T-helper 1 cell treated with Interleukin-12 subunit alpha and Interleukin-12 subunit beta and Interleukin-4 antibody, amounts not matched to agents 30 μg/mL and 1 μg/mL, for 36 hours (primary cell): ENCODE measurements around the gene RERE.

Experiments used
- H3K27ac Mint-ChIP-seq: one replicate; pipeline ENCODE4 v1.8.0; 2021; ENCODE audit warnings: mild to moderate bottlenecking, mixed read lengths
- H3K27me3 Mint-ChIP-seq: one replicate; pipeline ENCODE4 v1.8.0; 2021; ENCODE audit warnings: low read depth, mixed read lengths
- H3K36me3 Mint-ChIP-seq: one replicate; pipeline ENCODE4 v1.8.0; 2021; ENCODE audit warnings: low read depth, mixed read lengths
- H3K4me1 Mint-ChIP-seq: one replicate; pipeline ENCODE4 v1.8.0; 2021; ENCODE audit warnings: low read depth, mixed read lengths
- H3K4me3 Mint-ChIP-seq: one replicate; pipeline ENCODE4 v1.8.0; 2021; ENCODE audit warnings: mild to moderate bottlenecking, moderate library complexity, mixed read lengths
- H3K9me3 Mint-ChIP-seq: one replicate; pipeline ENCODE4 v1.8.0; 2021; ENCODE audit warnings: mixed read lengths

RERE gene

DNA sequence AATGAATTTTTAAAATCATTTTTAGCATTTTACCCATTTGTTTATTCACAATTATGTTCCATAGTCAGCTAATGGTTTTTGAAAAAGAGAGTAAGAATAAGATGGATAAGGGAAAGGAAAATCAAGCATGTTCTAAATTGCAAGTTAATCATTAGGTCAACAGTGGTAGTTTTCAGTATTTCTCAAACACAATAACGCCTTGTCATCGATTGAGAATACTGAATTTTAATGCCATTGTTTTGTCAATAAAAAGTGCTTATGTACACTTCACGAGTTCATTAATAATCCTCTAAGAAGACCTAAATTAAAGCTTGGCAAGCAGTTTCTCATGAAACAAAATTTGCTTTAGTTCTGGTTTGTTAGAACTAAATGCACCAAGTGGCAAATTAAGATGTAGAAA is 100.3 kb downstream of the RERE start:
- H3K36me3 Mint-ChIP-seq, result peaks cover 5% of the 10 kb centered on the region
- no peak overlapping the region for H3K4me3 Mint-ChIP-seq
- no peak overlapping the region for H3K27ac Mint-ChIP-seq
- no peaks in the 10 kb centered on the region for H3K27me3 Mint-ChIP-seq
- H3K9me3 Mint-ChIP-seq, result no peaks in the 10 kb centered on the region
- H3K4me1 Mint-ChIP-seq, result peaks cover 24% of the 10 kb centered on the region

DNA sequence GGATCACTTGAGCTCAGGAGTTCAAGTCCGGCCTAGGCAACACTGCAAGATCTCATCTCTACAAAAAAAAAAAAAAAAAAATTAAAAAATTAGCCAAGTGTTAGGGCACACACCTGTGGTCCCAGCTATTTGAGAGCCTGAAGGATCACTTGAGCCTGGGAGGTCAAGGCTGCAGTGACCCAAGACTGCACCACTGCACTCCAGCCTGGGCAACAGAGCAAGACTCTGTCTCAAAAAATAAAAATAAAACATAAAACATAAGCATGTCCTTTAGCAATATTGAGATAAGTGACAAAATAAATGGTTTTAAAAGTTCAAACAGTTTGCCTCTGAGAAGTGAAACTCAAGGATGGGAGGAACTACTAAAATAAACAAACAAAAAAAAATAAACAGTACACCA is 101.2 kb downstream of the RERE start:
- Mint-ChIP-seq H3K27ac (no peak overlapping the region), H3K4me3 (no peak overlapping the region), H3K9me3 (no peaks in the 10 kb centered on the region), H3K27me3 (no peaks in the 10 kb centered on the region), H3K36me3 (peaks cover 5% of the 10 kb centered on the region), H3K4me1 (peaks cover 24% of the 10 kb centered on the region)

- Mint-ChIP-seq H3K27me3 (no peaks in the 10 kb centered on the region), H3K36me3 (peaks cover 3% of the 10 kb centered on the region), H3K9me3 (no peaks in the 10 kb centered on the region), H3K4me1 (peaks cover 24% of the 10 kb centered on the region), H3K27ac (no peak overlapping the region), H3K4me3 (no peak overlapping the region)
These were observed 103.3 kb downstream of the RERE start for GRCh38 chr1:8714173-8714572.

GRCh38 chr1:8712413-8713231 is 104.8 kb downstream of the RERE start:
- H3K4me1 Mint-ChIP-seq, result peaks cover 21% of the 10 kb centered on the region
- peaks cover 6% of the 10 kb centered on the region for H3K36me3 Mint-ChIP-seq
- peak overlapping the region; percentile 77 for H3K27ac Mint-ChIP-seq
- H3K27me3 Mint-ChIP-seq, result no peaks in the 10 kb centered on the region
- H3K4me3 Mint-ChIP-seq, result peak overlapping the region; percentile 67
- peaks cover 4% of the 10 kb centered on the region for H3K9me3 Mint-ChIP-seq

DNA sequence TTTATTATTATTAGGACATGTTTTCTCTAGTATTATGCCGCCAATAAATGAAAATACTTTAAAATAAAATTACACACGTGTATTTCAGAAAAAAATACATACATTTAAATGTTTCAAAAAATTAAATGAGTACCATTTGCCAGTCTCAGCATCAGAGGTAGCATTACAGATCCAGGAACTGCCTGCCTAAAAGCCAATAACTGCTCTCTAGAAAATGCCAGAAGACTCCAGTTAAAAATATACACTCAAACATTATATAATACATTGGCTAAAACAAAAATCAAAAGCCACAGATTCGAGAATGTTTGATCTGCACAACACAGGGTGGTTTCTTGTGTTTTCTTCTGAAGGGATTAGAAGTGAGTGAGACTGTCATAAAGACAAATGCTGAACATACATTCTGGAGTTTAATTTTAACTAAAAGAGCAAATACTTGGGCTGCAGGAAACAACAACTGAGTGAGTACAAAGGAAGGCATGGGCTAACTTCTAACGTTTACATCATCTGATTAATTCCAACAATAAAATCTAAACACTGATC is 105.5 kb downstream of the RERE start:
- Mint-ChIP-seq H3K36me3 (peaks cover 8% of the 10 kb centered on the region), H3K27me3 (no peaks in the 10 kb centered on the region), H3K4me1 (peaks cover 23% of the 10 kb centered on the region), H3K9me3 (peaks cover 4% of the 10 kb centered on the region), H3K27ac (peak overlapping the region; percentile 77), H3K4me3 (peak overlapping the region; percentile 67)

DNA sequence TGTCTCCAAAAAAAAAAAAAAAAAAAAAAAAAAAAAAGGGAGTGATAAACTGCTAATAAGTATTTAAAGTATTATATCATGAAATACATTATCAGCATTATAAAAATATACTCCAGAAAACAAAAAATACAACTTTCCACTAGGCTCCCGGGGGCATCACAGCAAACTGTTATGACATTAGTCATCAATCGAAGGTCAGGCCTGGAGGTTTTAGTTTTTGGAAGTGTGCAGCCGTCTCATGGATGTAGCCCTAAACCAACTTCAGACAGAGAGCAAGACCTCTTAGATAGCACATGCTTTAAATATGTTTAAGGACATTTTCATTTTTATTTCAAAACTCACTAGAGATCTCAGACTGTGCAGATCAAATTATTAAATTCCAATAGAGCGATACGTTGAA is 106.3 kb downstream of the RERE start:
- Mint-ChIP-seq H3K27ac (peak overlapping the region; percentile 16), H3K36me3 (peaks cover 8% of the 10 kb centered on the region), H3K4me1 (peaks cover 25% of the 10 kb centered on the region)

GRCh38 chr1:8708259-8708658 is 109.2 kb downstream of the RERE start:
- peaks cover 11% of the 10 kb centered on the region for H3K27me3 Mint-ChIP-seq
- no peak overlapping the region for H3K27ac Mint-ChIP-seq
- H3K36me3 Mint-ChIP-seq, result peaks cover 4% of the 10 kb centered on the region
- H3K4me3 Mint-ChIP-seq, result no peak overlapping the region
- peaks cover 4% of the 10 kb centered on the region for H3K9me3 Mint-ChIP-seq
- H3K4me1 Mint-ChIP-seq, result peaks cover 38% of the 10 kb centered on the region

More for the DNA sequence above, 106.3 kb downstream of the RERE start:
- Mint-ChIP-seq H3K9me3 (peaks cover 4% of the 10 kb centered on the region), H3K4me3 (no peak overlapping the region), H3K27me3 (no peaks in the 10 kb centered on the region)

- no peak overlapping the region for H3K4me3 Mint-ChIP-seq
- peaks cover 7% of the 10 kb centered on the region for H3K36me3 Mint-ChIP-seq
- H3K9me3 Mint-ChIP-seq, result peaks cover 4% of the 10 kb centered on the region
- H3K4me1 Mint-ChIP-seq, result peaks cover 32% of the 10 kb centered on the region
- peaks cover 11% of the 10 kb centered on the region for H3K27me3 Mint-ChIP-seq
- H3K27ac Mint-ChIP-seq, result no peak overlapping the region
These were observed 110.4 kb downstream of the RERE start for GRCh38 chr1:8706995-8707396.

GRCh38 chr1:8706291-8706690 is 111.1 kb downstream of the RERE start:
- Mint-ChIP-seq H3K36me3 (peaks cover 7% of the 10 kb centered on the region), H3K4me1 (peaks cover 34% of the 10 kb centered on the region), H3K4me3 (no peak overlapping the region), H3K9me3 (peaks cover 4% of the 10 kb centered on the region), H3K27me3 (peaks cover 11% of the 10 kb centered on the region), H3K27ac (no peak overlapping the region)

- Mint-ChIP-seq H3K36me3 (peaks cover 7% of the 10 kb centered on the region), H3K4me1 (peaks cover 39% of the 10 kb centered on the region), H3K4me3 (no peak overlapping the region), H3K9me3 (peaks cover 4% of the 10 kb centered on the region), H3K27me3 (peaks cover 11% of the 10 kb centered on the region), H3K27ac (no peak overlapping the region)
These were observed 112.5 kb downstream of the RERE start for GRCh38 chr1:8704866-8705506.

- Mint-ChIP-seq H3K36me3 (peaks cover 7% of the 10 kb centered on the region), H3K27ac (peak overlapping the region; percentile 86), H3K4me1 (peaks cover 45% of the 10 kb centered on the region), H3K4me3 (peak overlapping the region; percentile 90), H3K9me3 (no peaks in the 10 kb centered on the region), H3K27me3 (peaks cover 11% of the 10 kb centered on the region)
These were observed 114.3 kb downstream of the RERE start for GRCh38 chr1:8702850-8703810.

- H3K36me3 Mint-ChIP-seq, result peaks cover 7% of the 10 kb centered on the region
- H3K9me3 Mint-ChIP-seq, result no peaks in the 10 kb centered on the region
- H3K27ac Mint-ChIP-seq, result peak overlapping the region; percentile 86
- peaks cover 46% of the 10 kb centered on the region for H3K4me1 Mint-ChIP-seq
- peak overlapping the region; percentile 83 for H3K4me3 Mint-ChIP-seq
- H3K27me3 Mint-ChIP-seq, result peaks cover 11% of the 10 kb centered on the region
These were observed 115.0 kb downstream of the RERE start for GRCh38 chr1:8702472-8702849.

DNA sequence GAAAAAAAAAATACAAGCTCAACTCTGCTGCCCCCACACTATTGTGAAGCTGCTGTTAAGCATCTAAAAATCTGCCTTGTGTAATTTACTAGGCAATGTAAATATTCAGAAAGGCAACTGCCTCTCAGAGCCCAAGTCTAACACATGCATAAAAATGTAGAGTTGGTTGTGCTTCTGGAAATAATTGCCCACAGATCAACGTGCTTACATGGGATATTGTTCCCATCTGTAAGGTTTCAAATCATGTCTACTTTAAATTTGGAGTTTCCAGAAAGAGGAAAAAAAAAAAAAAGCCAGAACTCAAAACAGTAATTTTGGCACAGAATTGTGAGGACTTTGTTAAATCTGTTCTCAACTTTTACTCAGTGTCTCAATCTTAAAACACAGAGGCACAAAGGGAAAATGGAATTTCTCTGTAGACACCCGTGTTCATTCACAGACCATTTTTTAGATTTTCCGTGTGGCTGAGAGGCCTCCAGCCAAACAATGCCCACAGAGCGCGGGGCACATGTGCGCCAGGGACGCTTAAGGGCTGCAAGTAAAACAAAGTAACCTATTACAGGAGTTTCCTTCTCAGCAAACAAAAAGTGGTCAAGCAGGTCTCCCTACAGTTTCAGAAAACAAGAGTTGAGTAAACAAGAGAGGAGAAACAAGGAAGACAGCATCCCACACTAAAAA is 115.5 kb downstream of the RERE start:
- H3K9me3 Mint-ChIP-seq, result no peaks in the 10 kb centered on the region
- H3K27ac Mint-ChIP-seq, result peak overlapping the region; percentile 86
- peaks cover 5% of the 10 kb centered on the region for H3K36me3 Mint-ChIP-seq
- H3K4me1 Mint-ChIP-seq, result peaks cover 44% of the 10 kb centered on the region
- H3K27me3 Mint-ChIP-seq, result peaks cover 11% of the 10 kb centered on the region
- H3K4me3 Mint-ChIP-seq, result peak overlapping the region; percentile 83

GRCh38 chr1:8699679-8700078 is 117.8 kb downstream of the RERE start:
- H3K4me3 Mint-ChIP-seq, result no peak overlapping the region
- no peak overlapping the region for H3K27ac Mint-ChIP-seq
- H3K36me3 Mint-ChIP-seq, result peaks cover 5% of the 10 kb centered on the region
- no peaks in the 10 kb centered on the region for H3K9me3 Mint-ChIP-seq
- H3K4me1 Mint-ChIP-seq, result peaks cover 36% of the 10 kb centered on the region
- H3K27me3 Mint-ChIP-seq, result peaks cover 5% of the 10 kb centered on the region
